AG09319 (cell line): ENCODE data around the gene S100A7A.

Source experiments
- DNase-seq: peaks from one replicate; pipeline ENCODE4 v3.0.0-alpha.2; 2010; ENCODE audit warnings: low read depth; ENCODE audit errors: extremely low read depth
- TF ChIP-seq, protein P1 (sequence below): IDR thresholded peaks from 2 replicates; pipeline ENCODE4 v1.5.1; 2011; ENCODE audit warnings: low read depth, mild to moderate bottlenecking, inconsistent platforms, low read length, moderate library complexity

S100A7A gene

DNA sequence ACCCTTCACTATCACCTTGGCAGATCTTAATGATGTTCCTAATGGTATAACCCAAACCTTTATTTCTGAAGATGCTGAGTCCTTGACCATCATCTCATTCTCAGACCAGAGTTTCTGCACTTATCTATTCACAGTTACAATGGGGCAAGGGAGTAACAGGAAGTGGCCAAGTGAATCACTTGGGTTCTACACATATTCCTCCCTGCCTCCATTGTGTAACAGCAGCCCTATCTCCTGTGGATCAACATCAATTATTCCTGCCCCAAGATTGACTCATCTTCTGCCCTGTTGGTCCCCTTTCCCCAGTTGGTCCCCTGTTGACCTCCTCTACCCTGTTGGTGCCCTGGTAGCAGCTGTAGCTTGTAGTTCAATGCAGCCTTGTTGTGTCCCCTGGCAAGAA, 54.4 kb downstream of the S100A7A start:
- no peak for DNase-seq
- TF ChIP-seq, protein P1, sequence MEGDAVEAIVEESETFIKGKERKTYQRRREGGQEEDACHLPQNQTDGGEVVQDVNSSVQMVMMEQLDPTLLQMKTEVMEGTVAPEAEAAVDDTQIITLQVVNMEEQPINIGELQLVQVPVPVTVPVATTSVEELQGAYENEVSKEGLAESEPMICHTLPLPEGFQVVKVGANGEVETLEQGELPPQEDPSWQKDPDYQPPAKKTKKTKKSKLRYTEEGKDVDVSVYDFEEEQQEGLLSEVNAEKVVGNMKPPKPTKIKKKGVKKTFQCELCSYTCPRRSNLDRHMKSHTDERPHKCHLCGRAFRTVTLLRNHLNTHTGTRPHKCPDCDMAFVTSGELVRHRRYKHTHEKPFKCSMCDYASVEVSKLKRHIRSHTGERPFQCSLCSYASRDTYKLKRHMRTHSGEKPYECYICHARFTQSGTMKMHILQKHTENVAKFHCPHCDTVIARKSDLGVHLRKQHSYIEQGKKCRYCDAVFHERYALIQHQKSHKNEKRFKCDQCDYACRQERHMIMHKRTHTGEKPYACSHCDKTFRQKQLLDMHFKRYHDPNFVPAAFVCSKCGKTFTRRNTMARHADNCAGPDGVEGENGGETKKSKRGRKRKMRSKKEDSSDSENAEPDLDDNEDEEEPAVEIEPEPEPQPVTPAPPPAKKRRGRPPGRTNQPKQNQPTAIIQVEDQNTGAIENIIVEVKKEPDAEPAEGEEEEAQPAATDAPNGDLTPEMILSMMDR = no peak
